Measurements from ENCODE around the gene ETV7.
"Not testable (repeated sequence)": the region's sequence is repeated elsewhere in the genome, so short reads cannot be mapped to it uniquely, and the experiment has no call there.

The ETV7 gene

GRCh38 chr6:36387440-36388303, at the start of gene ETV7:
ETV7 (minus strand) TSS chr6:36387669; CDS start chr6:36387541, 128 bp downstream.
- peak; percentile 30 for DNase-seq

DNA sequence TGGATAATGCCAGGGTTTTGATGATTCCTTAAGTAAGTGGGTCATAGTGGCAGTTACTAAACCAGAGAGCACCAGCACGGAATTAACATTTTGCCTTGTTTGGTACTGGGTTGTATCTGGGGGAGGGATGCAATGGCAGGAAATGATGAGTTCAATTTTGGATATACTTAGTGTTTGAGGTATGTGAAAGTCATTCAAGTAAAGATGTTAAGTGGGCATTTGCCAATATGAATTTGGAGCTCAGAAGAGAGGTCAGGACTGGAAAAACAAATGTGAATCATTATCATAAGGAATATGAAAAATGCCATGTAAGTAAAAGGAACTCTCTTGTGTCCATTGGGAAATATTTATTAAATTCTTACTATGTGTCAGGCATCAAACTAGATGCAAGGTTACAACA, 49.0 kb upstream of the ETV7 start:
- DNase-seq = no peak

GRCh38 chr6:36432151-36432671, 44.7 kb upstream of the ETV7 start:
- no peak for DNase-seq

DNA sequence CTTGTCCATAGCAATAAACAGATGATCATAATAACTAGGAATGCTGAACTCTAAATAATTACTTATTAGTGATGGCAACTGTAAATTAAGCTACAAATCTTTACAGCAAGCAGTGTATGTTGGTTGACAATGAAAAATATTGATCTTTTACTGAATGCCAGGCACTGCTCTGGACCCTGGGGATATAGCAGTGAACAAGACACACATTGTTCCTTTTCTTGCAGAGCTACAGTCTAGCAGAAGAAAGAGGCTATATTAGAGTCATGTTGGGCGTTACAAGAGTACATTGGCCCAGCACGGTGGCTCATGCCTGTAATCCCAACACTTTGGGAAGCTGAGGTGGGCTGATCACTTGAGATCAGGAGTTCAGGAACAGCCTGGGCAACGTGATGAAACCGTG, 43.7 kb upstream of the ETV7 start:
- no peak for DNase-seq

GRCh38 chr6:36430351-36430750, 42.9 kb upstream of the ETV7 start:
- no peak for DNase-seq

GRCh38 chr6:36428911-36429310, 41.4 kb upstream of the ETV7 start:
- DNase-seq = no peak

DNA sequence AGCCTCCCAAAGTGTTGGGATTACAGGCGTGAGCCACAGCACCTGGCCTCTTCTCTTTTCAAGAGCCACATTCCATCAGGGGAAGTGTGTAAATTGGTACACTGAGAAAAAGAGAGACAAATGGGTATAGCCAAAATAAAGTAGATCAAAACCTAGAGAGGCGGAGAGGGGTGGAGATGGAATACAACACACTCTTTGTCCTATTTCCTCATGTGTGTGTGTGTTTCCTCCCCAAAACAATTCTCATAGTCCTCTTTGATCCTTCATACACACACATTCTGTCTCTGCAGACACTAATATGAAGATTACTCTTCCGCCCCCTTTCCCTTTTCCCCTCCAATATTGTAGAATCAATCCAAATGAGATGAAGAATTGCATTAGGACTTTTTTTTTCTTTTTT, 39.2 kb upstream of the ETV7 start:
- no peak for DNase-seq

DNA sequence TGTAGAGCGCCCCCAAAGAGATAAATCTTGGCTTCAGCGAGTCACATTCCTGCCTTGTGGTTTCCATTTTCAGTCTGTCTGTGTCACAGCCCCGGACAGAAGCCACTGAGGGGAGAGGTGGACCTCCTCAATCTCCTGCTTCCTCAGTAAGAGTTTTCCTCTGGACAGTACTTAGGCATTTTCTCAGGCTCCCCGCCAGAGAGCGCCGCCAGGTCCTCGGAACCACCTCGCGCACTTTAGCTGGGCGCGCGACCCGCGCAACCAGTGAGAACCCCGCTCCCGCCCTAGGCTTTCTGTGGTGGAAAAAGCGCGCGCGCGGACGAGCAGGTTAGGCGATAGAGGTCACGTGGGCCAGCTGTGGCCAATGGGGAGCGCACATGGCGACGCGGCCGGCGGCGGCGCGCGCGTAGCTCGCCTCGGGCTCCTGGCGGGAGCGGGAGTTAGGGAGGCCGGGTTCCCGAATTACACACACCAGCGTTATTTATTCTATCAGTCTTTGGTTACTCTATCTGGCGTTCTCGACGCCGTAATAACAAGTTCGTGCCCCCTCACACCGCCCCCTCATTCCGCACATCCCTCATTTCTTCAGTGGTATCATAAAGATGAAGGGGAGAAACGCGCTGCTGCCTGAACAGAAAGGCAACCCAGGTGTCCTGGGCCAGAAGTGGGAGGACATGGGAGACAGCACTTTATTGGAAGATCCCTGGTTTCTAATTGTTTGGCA, 35.8 kb upstream of the ETV7 start:
- peak; percentile 97 for DNase-seq

DNA sequence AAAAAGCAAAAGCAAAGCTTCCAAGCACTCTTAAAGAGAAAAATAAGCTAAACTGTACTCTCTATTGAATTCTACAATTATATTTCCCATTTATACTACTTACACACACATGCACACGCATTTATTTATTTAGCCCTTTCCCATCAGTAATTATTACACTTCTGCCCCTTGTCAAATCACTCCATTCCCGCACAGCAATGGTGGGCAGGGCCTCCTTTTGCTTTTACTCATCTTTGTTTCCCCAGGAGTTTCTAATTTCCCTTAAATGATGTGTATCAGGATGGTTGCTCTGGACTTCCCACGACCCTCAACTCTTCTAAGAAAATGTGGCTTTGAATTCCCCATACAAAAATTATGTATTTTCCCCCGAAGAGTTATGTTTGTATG, 35.2 kb upstream of the ETV7 start:
- DNase-seq = no peak

DNA sequence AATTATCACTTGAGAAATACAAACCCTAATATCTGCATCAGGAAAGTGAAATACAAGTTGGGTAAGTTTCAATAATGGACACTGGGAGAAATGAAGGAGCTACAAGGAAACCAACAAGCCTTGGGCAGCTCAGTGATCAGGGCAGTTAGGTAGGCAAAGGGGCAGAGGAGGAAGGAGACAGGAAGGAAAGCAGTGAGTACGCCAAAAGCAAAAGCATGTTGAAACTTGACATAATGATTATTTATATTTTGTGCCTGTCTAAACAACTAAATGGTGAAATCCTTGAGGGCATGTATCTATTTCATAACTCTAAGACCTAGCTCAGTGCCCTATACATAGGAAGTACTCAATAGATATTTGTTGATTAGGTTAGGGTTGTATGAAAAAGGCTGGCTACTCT, 31.8 kb upstream of the ETV7 start:
- DNase-seq = no peak

DNA sequence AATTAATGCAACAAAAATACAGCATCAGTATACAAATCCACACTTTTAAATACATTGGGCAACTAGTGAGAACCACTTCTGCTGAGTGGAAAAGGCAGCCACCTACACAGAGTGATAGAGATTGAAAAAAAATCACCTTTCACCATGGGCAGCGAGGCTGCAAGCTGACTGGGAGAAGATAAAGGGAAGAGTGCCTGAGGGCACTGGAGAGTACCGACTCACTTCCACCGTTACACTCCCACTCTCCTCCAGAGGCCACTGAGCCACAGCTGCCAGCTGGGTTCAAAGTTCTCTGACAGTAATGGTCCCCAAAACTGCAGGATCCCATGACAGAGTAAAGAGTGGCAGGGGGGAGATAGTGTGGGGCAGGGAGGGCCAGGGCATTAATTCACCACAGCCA, 31.1 kb upstream of the ETV7 start:
- no peak for DNase-seq

DNA sequence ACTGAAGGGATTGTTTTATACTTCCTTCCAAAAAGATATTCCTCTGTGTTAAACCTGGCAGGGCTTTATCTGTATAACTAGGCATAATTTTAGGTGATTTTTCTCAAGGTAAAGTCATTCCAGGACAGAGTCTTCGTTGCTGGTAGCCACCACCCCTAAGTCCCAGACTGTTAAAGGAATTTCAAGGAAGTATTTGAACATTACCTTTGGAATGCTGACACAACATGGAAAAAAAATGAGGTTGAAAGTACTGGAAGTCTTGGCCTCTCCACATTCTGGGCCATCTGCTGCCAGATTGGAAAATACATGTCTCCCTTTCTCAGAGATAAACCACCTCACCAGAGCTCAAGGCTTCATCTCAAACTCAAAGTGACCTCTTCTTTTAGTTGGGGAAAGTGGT, 27.0 kb upstream of the ETV7 start:
- no peak for DNase-seq

- no peak for DNase-seq
Measured at GRCh38 chr6:36413489-36414480, 26.3 kb upstream of the ETV7 start.

GRCh38 chr6:36409718-36410117, 22.2 kb upstream of the ETV7 start:
- DNase-seq = not testable (repeated sequence)

GRCh38 chr6:36404164-36404563, 16.7 kb upstream of the ETV7 start:
- no peak for DNase-seq

- no peak for DNase-seq
Measured at GRCh38 chr6:36402481-36402880, 15.0 kb upstream of the ETV7 start.

DNA sequence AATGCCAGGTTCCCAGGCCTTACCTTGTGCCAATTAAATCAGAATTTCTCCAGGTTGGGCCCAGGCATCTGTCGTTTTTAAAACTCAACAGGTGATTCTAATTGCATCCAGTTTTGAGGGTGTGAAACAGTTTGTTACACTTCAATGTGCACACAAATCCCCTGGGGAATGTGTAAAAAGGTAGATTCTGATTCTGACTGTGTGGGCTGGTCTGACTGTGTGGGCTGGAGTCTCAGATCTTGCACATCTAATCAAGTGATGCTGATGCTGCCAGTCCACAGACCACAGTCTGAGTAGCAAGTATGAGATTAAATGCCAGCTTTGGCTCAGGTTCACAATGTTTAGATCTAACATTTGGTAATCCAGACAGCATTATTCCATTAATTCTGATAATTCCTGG, 12.5 kb upstream of the ETV7 start:
- no peak for DNase-seq

DNA sequence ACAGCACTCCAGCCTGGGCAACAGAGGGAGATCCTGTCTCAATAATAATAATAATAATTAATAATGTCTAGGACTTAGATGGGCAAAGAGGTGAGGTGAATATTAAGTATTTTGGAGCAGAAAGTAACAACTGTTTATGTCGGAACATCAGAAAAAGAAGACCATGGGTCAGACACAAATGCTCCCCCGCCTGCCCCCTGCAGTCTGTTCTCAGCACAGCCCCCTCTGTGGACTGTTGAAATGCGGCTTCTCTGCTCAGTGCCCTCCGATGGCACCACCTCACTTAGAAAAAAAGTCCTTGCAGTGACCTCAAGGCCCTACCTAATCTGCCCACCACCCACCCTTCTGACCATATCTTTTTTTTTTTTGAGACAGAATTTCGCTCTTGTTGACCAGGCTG, 5.2 kb upstream of the ETV7 start:
- DNase-seq = no peak

- DNase-seq = no peak
Measured at GRCh38 chr6:36389353-36389752, 1.9 kb upstream of the ETV7 start.

DNA sequence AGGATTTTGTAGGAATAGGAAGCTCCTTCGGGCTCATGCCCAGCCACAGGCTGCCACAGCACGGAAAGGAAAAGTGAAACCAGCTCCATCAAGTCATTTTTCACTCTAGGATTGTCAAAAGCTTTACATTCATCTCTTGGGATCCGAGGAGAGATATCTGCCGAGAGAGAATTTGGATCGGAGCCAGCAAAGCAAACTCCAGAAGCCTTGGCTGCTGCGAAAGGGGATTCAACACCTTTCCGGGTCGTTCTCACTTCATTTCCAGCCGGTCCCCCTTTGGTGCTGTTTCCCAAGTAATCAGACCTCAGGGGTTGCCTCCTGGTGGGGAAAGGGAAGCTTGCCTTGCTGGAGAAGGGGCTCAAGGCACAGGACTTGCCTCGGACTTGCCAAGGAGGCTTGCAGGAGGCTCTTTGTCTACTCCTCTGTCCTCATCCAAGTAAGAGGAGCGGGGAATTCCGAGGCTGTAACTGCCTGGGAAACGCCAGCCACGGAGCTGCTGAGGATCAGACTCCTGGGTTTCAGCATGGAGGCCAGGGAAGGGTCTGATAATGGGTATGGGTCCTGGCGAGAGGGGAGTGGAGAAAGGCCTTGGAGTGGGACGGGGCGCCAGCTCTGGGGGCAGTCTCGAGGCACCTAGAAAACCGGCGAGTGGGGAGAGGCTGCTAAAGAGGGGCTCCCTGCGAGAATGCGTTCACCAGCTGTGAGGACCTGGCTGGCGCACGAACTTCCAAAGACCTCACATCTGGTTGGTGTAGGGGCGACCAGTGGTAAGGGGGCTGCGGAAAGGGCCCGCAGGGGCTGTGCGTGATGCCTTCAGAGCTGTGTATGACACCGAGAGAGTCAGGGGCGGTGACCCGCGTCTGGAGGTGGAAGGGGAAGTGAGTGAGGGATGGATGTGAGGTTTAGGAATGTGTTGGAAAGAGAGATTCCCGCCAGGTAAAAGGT, 702 bp downstream of the ETV7 start:
- DNase-seq = no peak

GRCh38 chr6:36384095-36384494, 3.4 kb downstream of the ETV7 start:
- no peak for DNase-seq

DNA sequence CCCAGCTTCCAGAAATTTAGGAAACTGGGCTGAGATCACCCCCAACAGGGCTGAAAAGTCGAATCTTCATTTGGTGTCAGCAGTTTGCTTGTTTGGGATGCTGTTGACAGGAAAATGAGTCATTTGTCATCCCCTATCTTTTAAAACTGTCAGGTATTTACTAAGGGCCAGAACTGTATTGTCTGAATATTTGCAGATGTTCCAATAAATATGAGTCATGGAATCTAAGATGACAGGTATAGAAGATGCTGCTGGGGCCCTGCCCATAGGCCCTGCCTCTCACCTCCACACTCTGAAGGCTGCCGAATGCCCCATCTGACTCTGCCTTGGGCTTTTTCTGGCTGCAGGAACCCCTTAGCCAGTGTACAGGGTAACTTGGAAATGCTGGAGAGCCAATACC, 3.9 kb downstream of the ETV7 start:
- DNase-seq = peak; percentile 14

All from stimulated activated CD4-positive, alpha-beta T cell treated with anti-CD3 and anti-CD28 coated beads, Interleukin-1b, Interleukin-23, amount 100 ng/mL, for 48 hours (primary cell).